Activated B cell treated with CpG ODN at 0.5 μM for 24 hours (primary cell): ENCODE results near the gene CCL21. TPM values are rescaled to one million over a fixed set of nuclear protein-coding genes. Genes with fewer than 3 reads are reported as not detected.
"Not testable (repeated sequence)": the region's sequence is repeated elsewhere in the genome, so short reads cannot be mapped to it uniquely, and the experiment has no call there.

ENCODE experiments used
- ATAC-seq: fragments of 200-7000 bp; cut with Tn5 transposase; one replicate; pipeline ENCODE4 v1.10.0; 2021; ENCODE audit warnings: low read depth, mild to moderate bottlenecking, moderate library complexity
- CTCF ChIA-PET: fragments of 350-600 bp; sonication (Branson Sonifier 250); formaldehyde crosslinking; loops from one replicate; lab custom pipeline; 2021; ENCODE audit warnings: antibody characterized with exemption; lab: Charles Lee
- POLR2A ChIA-PET: fragments of 350-600 bp; sonication (Branson Sonifier 250); formaldehyde crosslinking; loops from one replicate; lab custom pipeline; 2021; ENCODE audit warnings: antibody characterized with exemption; lab: Charles Lee
- DNase-seq: peaks from one replicate; pipeline ENCODE4 v3.0.0; 2022
- H3K27ac Mint-ChIP-seq: one replicate; pipeline ENCODE4 v1.8.0; 2020; ENCODE audit warnings: mixed read lengths
- H3K27me3 Mint-ChIP-seq: one replicate; pipeline ENCODE4 v1.8.0; 2021; ENCODE audit warnings: mixed read lengths
- H3K36me3 Mint-ChIP-seq: one replicate; pipeline ENCODE4 v1.8.0; 2021; ENCODE audit warnings: low read depth, mixed read lengths
- H3K4me1 Mint-ChIP-seq: one replicate; pipeline ENCODE4 v1.8.0; 2021; ENCODE audit warnings: mixed read lengths
- H3K4me3 Mint-ChIP-seq: one replicate; pipeline ENCODE4 v1.8.0; 2020; ENCODE audit warnings: mild to moderate bottlenecking, mixed read lengths
- H3K9me3 Mint-ChIP-seq: one replicate; pipeline ENCODE4 v1.8.0; 2020; ENCODE audit warnings: mixed read lengths
- intact Hi-C: fragments of 100-400 bp; cut with micrococcal nuclease; formaldehyde crosslinking; loops from one replicate; pipeline ENCODE4 v1.15.1; 2024
- total RNA-seq: library from RNA; stranded (reverse); gene quantifications from 2 replicates; pipeline ENCODE4 v1.2.3, GENCODE V29; 2022
- TF ChIP-seq, protein P1 (sequence below): fragments of 200-600 bp; IDR thresholded peaks from one replicate; pipeline ENCODE4 v1.8.0; 2022; ENCODE audit warnings: antibody characterized with exemption, mild to moderate bottlenecking

CCL21 gene
- total RNA-seq, 1 donor from 2014 or later = not detected

DNA sequence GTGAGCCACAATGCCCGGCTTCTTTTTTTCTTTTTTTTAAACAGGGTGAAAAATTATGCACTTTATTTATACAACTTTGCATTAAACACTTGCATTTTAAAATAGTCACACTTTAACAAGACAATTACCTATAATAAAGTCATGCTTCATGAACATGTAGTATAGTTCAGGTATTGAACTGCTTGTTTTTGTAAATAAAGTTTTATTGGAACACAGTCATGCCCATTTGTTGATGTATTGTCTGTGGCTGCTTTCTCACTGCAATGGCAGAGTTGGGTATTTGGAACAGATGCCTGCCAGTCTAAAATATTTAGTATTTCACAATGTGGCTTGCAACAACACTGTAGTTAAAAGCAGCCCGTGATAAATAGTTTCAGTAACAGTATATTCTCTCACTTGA lies 32.8 kb upstream of the CCL21 start:
- ATAC-seq (no peak), DNase-seq (no peak)
- intact Hi-C loops = no loop called here
- no peak overlapping the region for H3K27ac Mint-ChIP-seq
- H3K9me3 Mint-ChIP-seq = peaks cover 5% of the 10 kb centered on the region
- CTCF ChIA-PET = no interaction called here
- H3K4me3 Mint-ChIP-seq = no peak overlapping the region
- POLR2A ChIA-PET = no interaction called here
- H3K27me3 Mint-ChIP-seq = peaks cover 35% of the 10 kb centered on the region
- TF ChIP-seq, protein P1, sequence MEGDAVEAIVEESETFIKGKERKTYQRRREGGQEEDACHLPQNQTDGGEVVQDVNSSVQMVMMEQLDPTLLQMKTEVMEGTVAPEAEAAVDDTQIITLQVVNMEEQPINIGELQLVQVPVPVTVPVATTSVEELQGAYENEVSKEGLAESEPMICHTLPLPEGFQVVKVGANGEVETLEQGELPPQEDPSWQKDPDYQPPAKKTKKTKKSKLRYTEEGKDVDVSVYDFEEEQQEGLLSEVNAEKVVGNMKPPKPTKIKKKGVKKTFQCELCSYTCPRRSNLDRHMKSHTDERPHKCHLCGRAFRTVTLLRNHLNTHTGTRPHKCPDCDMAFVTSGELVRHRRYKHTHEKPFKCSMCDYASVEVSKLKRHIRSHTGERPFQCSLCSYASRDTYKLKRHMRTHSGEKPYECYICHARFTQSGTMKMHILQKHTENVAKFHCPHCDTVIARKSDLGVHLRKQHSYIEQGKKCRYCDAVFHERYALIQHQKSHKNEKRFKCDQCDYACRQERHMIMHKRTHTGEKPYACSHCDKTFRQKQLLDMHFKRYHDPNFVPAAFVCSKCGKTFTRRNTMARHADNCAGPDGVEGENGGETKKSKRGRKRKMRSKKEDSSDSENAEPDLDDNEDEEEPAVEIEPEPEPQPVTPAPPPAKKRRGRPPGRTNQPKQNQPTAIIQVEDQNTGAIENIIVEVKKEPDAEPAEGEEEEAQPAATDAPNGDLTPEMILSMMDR = no peak
- no peaks in the 10 kb centered on the region for H3K4me1 Mint-ChIP-seq
- no peaks in the 10 kb centered on the region for H3K36me3 Mint-ChIP-seq

DNA sequence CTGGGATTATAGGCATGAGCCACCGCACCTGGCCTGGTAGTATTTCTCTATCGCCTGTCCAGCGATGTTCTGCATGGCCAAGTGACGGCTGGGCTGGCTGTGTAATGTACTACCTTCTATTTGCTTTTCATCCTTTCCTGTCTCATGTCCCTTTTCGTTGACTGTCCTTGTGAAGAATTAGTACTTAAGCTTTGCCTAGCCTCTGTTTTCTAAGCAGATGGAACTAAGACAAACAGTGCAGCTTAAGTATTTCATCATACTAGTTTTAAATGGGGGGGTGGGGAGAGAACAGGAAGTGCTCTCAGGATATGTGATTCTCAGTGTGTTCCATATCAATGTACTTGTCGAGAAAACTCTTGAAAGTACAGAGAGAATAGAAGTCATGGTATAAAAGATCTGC lies 31.7 kb upstream of the CCL21 start:
- Mint-ChIP-seq H3K36me3 (no peaks in the 10 kb centered on the region), H3K9me3 (peaks cover 2% of the 10 kb centered on the region), H3K4me3 (no peak overlapping the region), H3K27me3 (peaks cover 32% of the 10 kb centered on the region), H3K27ac (no peak overlapping the region), H3K4me1 (no peaks in the 10 kb centered on the region)
- DNase-seq (no peak), ATAC-seq (no peak)
- intact Hi-C loops = no loop called here
- TF ChIP-seq, protein P1 = no peak
- ChIA-PET POLR2A (no interaction called here), CTCF (no interaction called here)

DNA sequence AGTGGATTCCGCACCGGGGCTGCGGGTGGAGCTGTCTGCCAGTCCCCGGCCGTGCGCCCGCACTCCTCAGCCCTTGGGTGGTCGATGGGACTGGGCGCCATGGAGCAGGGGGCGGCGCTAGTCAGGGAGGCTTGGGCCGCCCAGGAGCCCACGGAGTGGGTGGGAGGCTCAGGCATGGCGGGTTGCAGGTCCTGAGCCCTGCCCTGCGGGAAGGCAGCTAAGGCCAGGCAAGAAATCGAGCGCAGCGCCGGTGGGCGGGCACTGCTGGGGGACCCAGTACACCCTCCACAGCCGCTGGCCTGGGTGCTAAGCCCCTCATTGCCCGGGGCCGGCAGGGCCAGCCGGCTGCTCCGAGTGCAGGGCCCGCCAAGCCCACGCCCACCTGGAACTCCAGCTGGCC lies 30.2 kb upstream of the CCL21 start:
- H3K4me1 Mint-ChIP-seq, intact Hi-C loops, H3K36me3 Mint-ChIP-seq, H3K4me3 Mint-ChIP-seq, H3K27ac Mint-ChIP-seq, ATAC-seq, POLR2A ChIA-PET, DNase-seq, H3K9me3 Mint-ChIP-seq, CTCF ChIA-PET: not testable (repeated sequence)
- H3K27me3 Mint-ChIP-seq = peaks cover 28% of the 10 kb centered on the region

DNA sequence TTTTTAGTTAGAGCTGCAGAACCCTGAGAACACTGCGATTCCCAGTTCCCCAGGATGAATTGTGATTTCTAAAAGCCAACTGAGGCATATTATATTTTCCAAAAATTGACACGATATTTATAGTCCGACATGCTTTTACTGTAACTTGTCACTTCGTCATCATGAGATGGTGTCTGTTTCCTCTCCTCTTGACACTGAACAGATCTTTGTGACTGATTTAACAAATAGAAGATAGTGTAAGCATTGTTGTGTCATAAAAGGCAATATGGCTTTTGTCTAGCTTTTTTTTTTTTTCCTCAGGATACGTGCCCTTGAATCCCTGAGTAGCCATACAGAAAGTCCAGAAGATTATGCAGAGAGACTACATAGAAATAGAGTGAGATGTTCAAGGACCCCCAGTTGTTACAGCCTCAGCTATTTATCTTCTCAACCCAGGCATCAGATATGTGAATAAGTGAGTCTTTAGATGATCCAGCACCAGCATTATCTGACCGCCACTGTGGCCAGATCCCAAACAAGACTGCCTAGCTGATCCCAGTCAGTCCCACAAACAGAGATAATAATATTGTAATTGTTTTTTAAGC lies 27.8 kb upstream of the CCL21 start:
- DNase-seq (no peak), ATAC-seq (no peak)
- no peaks in the 10 kb centered on the region for H3K36me3 Mint-ChIP-seq
- no peak overlapping the region for H3K27ac Mint-ChIP-seq
- TF ChIP-seq, protein P1 = no peak
- H3K4me3 Mint-ChIP-seq = no peak overlapping the region
- intact Hi-C loops = no loop called here
- CTCF ChIA-PET = no interaction called here
- POLR2A ChIA-PET = no interaction called here
- H3K4me1 Mint-ChIP-seq = no peaks in the 10 kb centered on the region
- H3K27me3 Mint-ChIP-seq = peaks cover 31% of the 10 kb centered on the region
- H3K9me3 Mint-ChIP-seq = no peaks in the 10 kb centered on the region

DNA sequence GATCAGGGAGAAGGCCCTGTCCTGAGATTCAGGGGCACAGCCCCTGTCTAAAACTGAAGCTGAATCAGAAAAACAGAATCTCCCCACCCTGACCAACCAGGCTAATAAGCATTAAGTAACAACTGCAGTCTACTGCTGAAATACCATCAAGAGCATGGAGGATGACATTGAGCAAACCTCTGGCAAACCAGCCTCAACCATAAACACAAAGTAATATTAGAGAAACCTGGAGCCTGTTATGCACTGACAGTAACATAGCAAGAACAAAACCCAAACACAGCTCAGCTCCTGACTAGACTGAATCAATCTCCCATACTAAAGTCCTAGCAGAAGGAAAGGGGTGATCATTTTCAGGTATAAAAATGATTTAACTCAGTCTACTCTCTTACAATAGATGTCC lies 24.8 kb upstream of the CCL21 start:
- Mint-ChIP-seq H3K27ac (no peak overlapping the region), H3K9me3 (no peaks in the 10 kb centered on the region), H3K4me1 (no peaks in the 10 kb centered on the region), H3K4me3 (no peak overlapping the region), H3K27me3 (peaks cover 24% of the 10 kb centered on the region), H3K36me3 (no peaks in the 10 kb centered on the region)
- ATAC-seq (no peak), DNase-seq (no peak)
- TF ChIP-seq, protein P1 = no peak
- CTCF ChIA-PET = no interaction called here
- POLR2A ChIA-PET = no interaction called here
- intact Hi-C loops = no loop called here

DNA sequence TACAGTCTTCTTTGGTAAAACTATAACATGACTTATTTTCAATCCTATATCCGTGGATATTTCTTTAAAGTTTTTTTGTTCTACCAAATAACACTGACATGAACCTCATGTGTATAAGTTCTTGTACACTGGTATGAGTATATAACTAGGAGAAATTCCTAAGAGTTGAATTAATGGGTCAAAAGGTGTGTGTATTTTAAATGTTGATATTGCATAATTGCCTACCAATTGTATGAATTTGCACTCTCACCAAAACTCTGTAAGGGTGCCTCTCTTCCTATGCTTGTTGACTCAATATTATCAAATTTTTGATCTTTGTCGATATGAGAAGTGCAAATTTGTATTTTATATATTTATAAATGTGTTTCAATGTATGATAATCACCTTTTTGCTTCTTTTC lies 22.9 kb upstream of the CCL21 start:
- Mint-ChIP-seq H3K27ac (no peak overlapping the region), H3K4me1 (no peaks in the 10 kb centered on the region), H3K9me3 (no peaks in the 10 kb centered on the region), H3K36me3 (no peaks in the 10 kb centered on the region), H3K4me3 (no peak overlapping the region), H3K27me3 (peaks cover 20% of the 10 kb centered on the region)
- TF ChIP-seq, protein P1 = no peak
- intact Hi-C loops = no loop called here
- ChIA-PET CTCF (no interaction called here), POLR2A (no interaction called here)
- ATAC-seq = no peak
- no peak for DNase-seq
